ENCODE results near the gene NUBP2. TPM values are rescaled to one million over a fixed set of nuclear protein-coding genes. Genes with fewer than 3 reads are reported as not detected.

The NUBP2 gene
- total and polyA plus RNA-seq, 2 donors (not counting 3 experiments of a cell fraction or from before 2014, with no cell fraction given), result 55.0 to 69.6 TPM

DNA sequence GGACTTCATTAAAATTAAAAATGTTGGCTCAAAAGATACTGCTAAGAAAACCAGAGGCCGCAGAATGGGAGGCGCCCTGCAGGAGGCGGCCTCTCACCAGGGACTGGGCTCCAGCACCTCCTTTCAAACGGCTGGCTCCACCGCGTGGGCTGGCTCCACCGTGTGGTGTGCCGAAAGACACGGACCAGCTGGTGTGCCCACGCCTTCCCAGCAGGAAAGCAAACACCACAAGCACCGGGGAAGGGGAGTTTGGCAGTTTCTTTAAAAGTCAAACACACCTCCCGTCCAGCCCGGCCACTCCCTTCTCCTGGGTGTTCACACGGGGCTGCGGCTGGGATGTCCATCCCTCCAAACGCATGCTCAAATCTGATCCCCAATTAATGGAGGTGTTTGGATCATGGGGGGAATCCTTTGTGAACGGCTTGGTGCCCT lies 30.0 kb downstream of the NUBP2 start:
- Histone ChIP-seq H3K36me3 (ENCODE audit: control insufficient read depth in 2 of 2, extremely low read depth in 1 of 2, insufficient read depth in 2 of 2, low read length in 2 of 2) (peaks cover 0 to 37% of the 10 kb centered on the region in 2 experiments), H3K79me2 (ENCODE audit: control insufficient read depth, insufficient read depth, low read length) (no peaks in the 10 kb centered on the region), H3K4me2 (ENCODE audit: insufficient read depth, low read length) (no peak overlapping the region), H3K4me3 (replicated peaks in 1 of 3; ENCODE audit: insufficient read depth in 1 of 3, low read depth in 1 of 3, low read length in 3 of 3) (no peak overlapping the region), H4K20me1 (replicated peaks; ENCODE audit: control insufficient read depth, extremely low read depth, insufficient read depth, low read length) (no peaks in the 10 kb centered on the region), H3K9ac (replicated peaks; ENCODE audit: extremely low read depth, insufficient read depth, low read length) (no peak overlapping the region), H3K27ac (ENCODE audit: insufficient read depth, low read depth, low read length) (no peak overlapping the region), H3K9me3 (replicated peaks; ENCODE audit: control insufficient read depth, insufficient read depth, low read length) (no peaks in the 10 kb centered on the region), H3K9me1 (replicated peaks; ENCODE audit: control insufficient read depth, extremely low read depth, insufficient read depth, low read length) (no peaks in the 10 kb centered on the region), H3K27me3 (ENCODE audit: control insufficient read depth in 2 of 2, insufficient read depth in 2 of 2, low read length in 2 of 2) (no peaks in the 10 kb centered on the region), H3K4me1 (ENCODE audit: control insufficient read depth, extremely low read depth, insufficient read depth, low read length) (no peaks in the 10 kb centered on the region), H2AFZ (ENCODE audit: low read depth, low read length) (no peak overlapping the region)
- no TSS peak for BruUV-seq (replicated peaks)
- FAIRE-seq (no peak), DNase-seq (ENCODE audit: low read depth, low spot score) (peak; percentile 39)
- intact Hi-C loops (cut with micrococcal nuclease) (no loop called here), dilution Hi-C loops (cut with MboI; ENCODE audit: extremely low pct_ligation_motif_present, low sequenced_read_pairs) (no loop called here)
- no peak for TF ChIP-seq JUN (IDR thresholded peaks at IDR 0.05; ENCODE audit: borderline replicate concordance, insufficient read depth, insufficient read length, low read depth)
- TF ChIP-seq, protein P1, sequence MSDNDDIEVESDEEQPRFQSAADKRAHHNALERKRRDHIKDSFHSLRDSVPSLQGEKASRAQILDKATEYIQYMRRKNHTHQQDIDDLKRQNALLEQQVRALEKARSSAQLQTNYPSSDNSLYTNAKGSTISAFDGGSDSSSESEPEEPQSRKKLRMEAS (IDR thresholded peaks at IDR 0.05; ENCODE audit: insufficient read depth, insufficient read length), result no peak
- TF ChIP-seq POLR2AphosphoS5 (IDR thresholded peaks at IDR 0.05; ENCODE audit: insufficient read depth, low read depth, low read length), result no peak
- TF ChIP-seq FOS (IDR thresholded peaks at IDR 0.05; ENCODE audit: borderline replicate concordance, insufficient read depth, low read length), result no peak
- TF ChIP-seq MYC (IDR thresholded peaks at IDR 0.05; ENCODE audit: low read depth, low read length), result no peak
- TF ChIP-seq, protein P2, sequence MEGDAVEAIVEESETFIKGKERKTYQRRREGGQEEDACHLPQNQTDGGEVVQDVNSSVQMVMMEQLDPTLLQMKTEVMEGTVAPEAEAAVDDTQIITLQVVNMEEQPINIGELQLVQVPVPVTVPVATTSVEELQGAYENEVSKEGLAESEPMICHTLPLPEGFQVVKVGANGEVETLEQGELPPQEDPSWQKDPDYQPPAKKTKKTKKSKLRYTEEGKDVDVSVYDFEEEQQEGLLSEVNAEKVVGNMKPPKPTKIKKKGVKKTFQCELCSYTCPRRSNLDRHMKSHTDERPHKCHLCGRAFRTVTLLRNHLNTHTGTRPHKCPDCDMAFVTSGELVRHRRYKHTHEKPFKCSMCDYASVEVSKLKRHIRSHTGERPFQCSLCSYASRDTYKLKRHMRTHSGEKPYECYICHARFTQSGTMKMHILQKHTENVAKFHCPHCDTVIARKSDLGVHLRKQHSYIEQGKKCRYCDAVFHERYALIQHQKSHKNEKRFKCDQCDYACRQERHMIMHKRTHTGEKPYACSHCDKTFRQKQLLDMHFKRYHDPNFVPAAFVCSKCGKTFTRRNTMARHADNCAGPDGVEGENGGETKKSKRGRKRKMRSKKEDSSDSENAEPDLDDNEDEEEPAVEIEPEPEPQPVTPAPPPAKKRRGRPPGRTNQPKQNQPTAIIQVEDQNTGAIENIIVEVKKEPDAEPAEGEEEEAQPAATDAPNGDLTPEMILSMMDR (IDR thresholded peaks at IDR 0.05; ENCODE audit: extremely low read depth in 1 of 2, insufficient read depth in 1 of 2, low read depth in 1 of 2, low read length in 2 of 2), result peak; percentile 51 to 53
- TF ChIP-seq EZH2 (IDR thresholded peaks at IDR 0.05; ENCODE audit: borderline replicate concordance, low read depth, low read length, severe bottlenecking), result no peak
- no peak for TF ChIP-seq GATA2 (IDR thresholded peaks at IDR 0.05; ENCODE audit: insufficient read depth, insufficient read length, low read depth, low read length)
- no peak for TF ChIP-seq POLR2A (IDR thresholded peaks at IDR 0.05; ENCODE audit: low read depth, low read length)
- POLR2A ChIA-PET, result no interaction called here
- CTCF ChIA-PET, result interaction anchor here (1.0 to 2.0 kb wide), 2 partner anchors 12 kb away, joined by 3 to 6 read pairs; no protein-coding TSS in a partner anchor
